Measurements from ENCODE around the gene CYSRT1. TPM values are rescaled to one million over a fixed set of nuclear protein-coding genes. Genes with fewer than 3 reads are reported as not detected.

CYSRT1 gene
- polyA plus RNA-seq, 1 donor = 71.7 TPM

GRCh38 chr9:137198902-137199283, 26.1 kb upstream of the CYSRT1 start:
- Histone ChIP-seq H3K4me1 (ENCODE audit: control insufficient read depth, insufficient read depth, low read length) (peaks cover 63% of the 10 kb centered on the region), H3K36me3 (ENCODE audit: control insufficient read depth, insufficient read depth, low read length) (peaks cover 3% of the 10 kb centered on the region), H3K9me3 (ENCODE audit: control insufficient read depth, low read depth, low read length) (no peaks in the 10 kb centered on the region), H3K27me3 (ENCODE audit: control insufficient read depth, insufficient read depth, low read length) (no peaks in the 10 kb centered on the region), H3K4me3 (ENCODE audit: low read length) (peak overlapping the region; percentile 67), H3K27ac (ENCODE audit: low read length) (peak overlapping the region; percentile 83)
- no CpG with 5 or more reads among the region's 11 CpGs for WGBS (ENCODE audit: insufficient coverage, low lambda C conversion rate)
- no peak for DNase-seq

DNA sequence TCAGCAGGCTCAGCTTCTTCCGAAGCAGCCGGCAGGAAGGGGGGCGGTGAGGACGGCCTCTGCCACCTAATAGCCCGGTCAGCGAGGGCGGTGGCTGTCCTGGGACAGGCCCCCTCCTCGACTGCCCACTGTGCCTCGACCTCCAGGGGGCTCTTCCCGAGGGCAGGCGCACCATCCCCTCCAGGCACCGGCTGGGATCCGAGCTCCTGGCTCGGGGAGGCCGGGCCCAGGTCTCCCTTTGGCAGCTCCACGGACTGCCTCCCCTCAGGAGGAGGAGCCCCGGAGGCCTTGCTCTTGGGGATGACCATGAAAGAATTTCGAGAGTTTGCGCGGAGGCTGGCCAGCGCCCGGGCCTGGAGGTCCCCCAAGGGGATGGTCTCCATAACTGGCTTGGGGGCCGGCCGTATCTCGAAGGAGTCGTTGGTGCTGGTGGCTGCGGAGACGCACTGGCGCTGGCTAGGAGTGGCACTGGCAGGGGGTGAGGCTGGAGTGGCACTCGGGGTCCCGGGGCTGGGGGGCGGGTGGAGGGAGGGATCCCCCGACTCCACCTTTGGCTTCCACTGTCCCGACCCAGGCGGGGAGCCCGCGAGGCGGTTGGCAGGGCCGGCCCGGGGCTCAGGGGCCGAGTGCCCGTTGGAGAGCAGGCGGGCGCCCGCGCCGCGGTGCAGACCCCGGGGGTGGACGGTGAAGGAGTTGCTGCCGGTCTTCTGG, 25.4 kb upstream of the CYSRT1 start:
- WGBS (ENCODE audit: insufficient coverage, low lambda C conversion rate) = no CpG with 5 or more reads among the region's 51 CpGs
- peak in 1 of 2 donors; percentile 22 for DNase-seq

DNA sequence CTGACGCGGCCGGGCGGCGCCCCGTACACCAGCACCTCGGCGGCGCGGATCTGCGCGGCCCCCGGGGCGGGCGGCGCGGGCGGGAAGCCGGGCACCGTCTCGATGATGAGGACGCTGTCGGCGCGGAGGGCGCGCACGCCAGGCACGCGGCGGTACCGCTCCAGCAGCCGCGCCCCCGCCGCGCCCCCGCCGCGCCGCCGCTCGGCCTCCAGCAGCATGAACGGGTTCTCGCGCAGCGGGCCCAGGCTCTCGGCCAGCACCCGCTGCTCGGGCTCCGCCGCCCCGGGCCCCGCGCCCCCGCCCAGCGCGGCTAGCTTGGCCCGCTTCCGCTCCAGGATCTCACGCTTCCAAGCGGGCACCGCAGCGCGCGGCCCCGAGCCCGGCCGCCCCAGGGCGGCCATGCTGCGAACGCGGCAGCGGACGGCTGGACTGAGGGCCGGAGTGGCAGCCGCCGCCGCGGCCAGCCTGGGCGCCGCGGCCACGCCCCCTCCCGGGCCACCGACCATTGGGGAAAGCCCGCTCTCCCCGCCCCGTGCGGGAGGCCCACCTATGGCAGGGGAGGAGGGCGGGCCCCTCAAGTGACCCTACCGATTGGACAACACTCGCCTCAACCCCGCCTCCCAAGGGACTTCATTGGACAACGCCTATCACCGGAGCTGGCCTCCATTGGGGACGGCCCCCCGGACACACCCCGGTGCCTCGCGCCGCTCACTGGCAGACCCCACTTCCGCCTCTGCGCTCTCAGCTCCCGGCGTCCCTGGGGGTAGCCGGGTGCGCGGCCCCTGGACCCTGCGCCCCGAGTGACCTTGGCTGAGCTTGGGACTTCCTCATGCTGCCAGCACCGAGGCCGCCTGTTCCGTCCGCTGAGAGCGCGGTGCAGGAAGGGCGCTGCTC, 24.4 kb upstream of the CYSRT1 start, which contains the start of gene TPRN:
TPRN (minus strand) TSS at position 431 of the 894 bp plus-strand sequence; CDS start at position 401, 30 bp downstream.
- peaks cover 3% of the 10 kb centered on the region for H3K36me3 ChIP-seq (ENCODE audit: control insufficient read depth, insufficient read depth, low read length)
- no CpG with 5 or more reads among the region's 118 CpGs for WGBS (ENCODE audit: insufficient coverage, low lambda C conversion rate)
- no peaks in the 10 kb centered on the region for H3K27me3 ChIP-seq (ENCODE audit: control insufficient read depth, insufficient read depth, low read length)
- H3K4me3 ChIP-seq (ENCODE audit: low read length) = peak within 1 kb of the TSS; percentile 76
- peak; percentile 99 to 100 for DNase-seq
- H3K27ac ChIP-seq (ENCODE audit: low read length) = peak within 1 kb of the TSS; percentile 83
- H3K9me3 ChIP-seq (ENCODE audit: control insufficient read depth, low read depth, low read length) = no peaks in the 10 kb centered on the region
- H3K4me1 ChIP-seq (ENCODE audit: control insufficient read depth, insufficient read depth, low read length) = peaks cover 60% of the 10 kb centered on the region

More for the DNA sequence above, 25.4 kb upstream of the CYSRT1 start:
- peaks cover 3% of the 10 kb centered on the region for H3K36me3 ChIP-seq (ENCODE audit: control insufficient read depth, insufficient read depth, low read length)
- no peaks in the 10 kb centered on the region for H3K27me3 ChIP-seq (ENCODE audit: control insufficient read depth, insufficient read depth, low read length)
- H3K9me3 ChIP-seq (ENCODE audit: control insufficient read depth, low read depth, low read length) = no peaks in the 10 kb centered on the region
- peak overlapping the region; percentile 83 for H3K27ac ChIP-seq (ENCODE audit: low read length)
- H3K4me1 ChIP-seq (ENCODE audit: control insufficient read depth, insufficient read depth, low read length) = peaks cover 67% of the 10 kb centered on the region
- H3K4me3 ChIP-seq (ENCODE audit: low read length) = peak overlapping the region; percentile 67

DNA sequence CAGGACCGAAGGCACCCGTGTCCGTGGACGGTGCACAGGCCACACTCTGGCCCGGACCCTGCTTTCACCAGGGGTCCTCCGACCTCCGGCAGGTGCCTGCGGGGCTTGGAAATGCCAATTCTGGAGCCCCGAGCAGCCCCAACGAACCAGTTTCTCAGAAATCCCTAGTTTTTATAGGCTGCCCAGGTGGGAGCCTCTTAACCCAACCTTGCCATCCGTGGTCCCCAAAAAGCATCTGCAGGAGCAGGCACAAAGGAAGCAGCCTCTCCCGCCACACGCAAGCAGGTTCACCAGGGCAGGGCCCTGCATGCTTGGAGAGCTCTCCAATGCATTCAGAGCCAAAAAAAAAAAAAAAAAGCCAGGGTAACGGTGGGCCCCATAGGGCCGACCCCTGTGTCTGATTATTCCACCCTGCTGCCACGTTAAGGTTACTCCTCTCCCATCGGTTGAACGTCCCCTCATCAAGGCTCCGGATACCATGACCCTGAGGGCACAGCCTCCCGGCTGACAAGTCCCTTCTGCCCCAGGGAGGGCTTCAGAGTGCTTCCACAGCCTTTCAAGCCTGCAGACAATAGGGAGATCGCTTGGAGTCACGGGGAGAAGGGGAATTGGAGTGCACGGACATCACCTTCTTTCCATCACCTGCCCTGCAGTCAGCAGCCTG, 23.6 kb upstream of the CYSRT1 start:
- H3K4me3 ChIP-seq (ENCODE audit: low read length) = peak overlapping the region; percentile 76
- peaks cover 3% of the 10 kb centered on the region for H3K36me3 ChIP-seq (ENCODE audit: control insufficient read depth, insufficient read depth, low read length)
- H3K9me3 ChIP-seq (ENCODE audit: control insufficient read depth, low read depth, low read length) = no peaks in the 10 kb centered on the region
- no peaks in the 10 kb centered on the region for H3K27me3 ChIP-seq (ENCODE audit: control insufficient read depth, insufficient read depth, low read length)
- DNase-seq = no peak
- no CpG with 5 or more reads among the region's 23 CpGs for WGBS (ENCODE audit: insufficient coverage, low lambda C conversion rate)
- peak overlapping the region; percentile 82 for H3K27ac ChIP-seq (ENCODE audit: low read length)
- H3K4me1 ChIP-seq (ENCODE audit: control insufficient read depth, insufficient read depth, low read length) = peaks cover 55% of the 10 kb centered on the region

DNA sequence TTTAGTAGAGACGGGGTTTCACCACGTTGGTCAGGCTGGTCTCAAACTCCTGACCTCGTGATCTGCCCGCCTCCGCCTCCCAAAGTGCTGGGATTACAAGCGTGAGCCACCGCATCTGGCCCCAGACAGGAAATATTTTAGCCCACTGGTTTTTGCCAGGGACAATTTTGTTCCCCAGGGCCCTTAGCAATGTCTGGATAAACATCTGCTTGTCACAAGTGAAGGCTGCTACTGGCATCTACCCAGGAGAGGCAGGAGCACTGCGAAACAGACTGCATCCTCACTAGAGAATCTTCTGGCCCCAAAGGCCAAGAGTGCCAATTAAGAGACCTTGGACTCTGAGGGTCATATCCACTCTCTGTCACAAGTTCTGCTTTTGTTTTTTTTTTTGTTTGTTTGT, 22.0 kb upstream of the CYSRT1 start:
- peaks cover 42% of the 10 kb centered on the region for H3K4me1 ChIP-seq (ENCODE audit: control insufficient read depth, insufficient read depth, low read length)
- no CpG with 5 or more reads among the region's 8 CpGs for WGBS (ENCODE audit: insufficient coverage, low lambda C conversion rate)
- peaks cover 3% of the 10 kb centered on the region for H3K36me3 ChIP-seq (ENCODE audit: control insufficient read depth, insufficient read depth, low read length)
- H3K27me3 ChIP-seq (ENCODE audit: control insufficient read depth, insufficient read depth, low read length) = no peaks in the 10 kb centered on the region
- no peak overlapping the region for H3K4me3 ChIP-seq (ENCODE audit: low read length)
- DNase-seq = no peak
- no peaks in the 10 kb centered on the region for H3K9me3 ChIP-seq (ENCODE audit: control insufficient read depth, low read depth, low read length)
- no peak overlapping the region for H3K27ac ChIP-seq (ENCODE audit: low read length)

GRCh38 chr9:137204731-137205125, 20.2 kb upstream of the CYSRT1 start:
- Histone ChIP-seq H3K27me3 (ENCODE audit: control insufficient read depth, insufficient read depth, low read length) (no peaks in the 10 kb centered on the region), H3K27ac (ENCODE audit: low read length) (peak overlapping the region; percentile 48), H3K36me3 (ENCODE audit: control insufficient read depth, insufficient read depth, low read length) (peaks cover 4% of the 10 kb centered on the region), H3K4me1 (ENCODE audit: control insufficient read depth, insufficient read depth, low read length) (peaks cover 27% of the 10 kb centered on the region), H3K4me3 (ENCODE audit: low read length) (peak overlapping the region; percentile 95), H3K9me3 (ENCODE audit: control insufficient read depth, low read depth, low read length) (no peaks in the 10 kb centered on the region)
- no peak for DNase-seq
- WGBS (ENCODE audit: insufficient coverage, low lambda C conversion rate) = 20% methylated on average over 1 of the region's 21 CpGs

GRCh38 chr9:137205126-137206069, 19.6 kb upstream of the CYSRT1 start, which contains the start of the genes NDOR1 and TMEM203:
TSS of gene NDOR1 (plus strand) at chr9:137205700. CDS start at chr9:137205778, 78 bp downstream.
TSS of gene TMEM203 (minus strand) at chr9:137205648. CDS start at chr9:137205414, 234 bp downstream.
- Histone ChIP-seq H3K27ac (ENCODE audit: low read length) (peak within 1 kb of the TSS; percentile 48), H3K27me3 (ENCODE audit: control insufficient read depth, insufficient read depth, low read length) (no peaks in the 10 kb centered on the region), H3K9me3 (ENCODE audit: control insufficient read depth, low read depth, low read length) (no peaks in the 10 kb centered on the region), H3K36me3 (ENCODE audit: control insufficient read depth, insufficient read depth, low read length) (peaks cover 6% of the 10 kb centered on the region), H3K4me3 (ENCODE audit: low read length) (peak within 1 kb of the TSS; percentile 95), H3K4me1 (ENCODE audit: control insufficient read depth, insufficient read depth, low read length) (peaks cover 27% of the 10 kb centered on the region)
- 0% methylated on average over 1 of the region's 98 CpGs for WGBS (ENCODE audit: insufficient coverage, low lambda C conversion rate)
- peak; percentile 81 to 86 for DNase-seq

DNA sequence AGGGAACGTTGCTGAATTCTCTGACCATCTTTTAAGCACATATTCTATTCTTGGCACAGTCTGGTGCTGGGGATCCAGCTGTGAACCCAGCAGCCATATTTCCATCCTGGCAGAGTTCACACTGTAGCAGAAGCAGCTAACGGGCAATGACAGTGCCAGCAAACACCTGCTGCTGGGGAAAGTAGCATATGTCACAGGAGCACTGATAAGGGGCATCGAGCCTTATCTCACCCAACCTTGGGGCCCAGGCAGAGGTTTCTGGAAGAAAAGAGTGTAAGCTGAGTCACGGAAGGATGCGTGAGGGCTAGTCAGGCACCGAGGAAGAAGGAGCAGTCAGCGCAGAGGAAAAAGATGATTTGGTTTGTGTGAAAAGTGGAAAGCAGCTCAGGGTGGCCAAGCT, 18.4 kb upstream of the CYSRT1 start:
- Histone ChIP-seq H3K27me3 (ENCODE audit: control insufficient read depth, insufficient read depth, low read length) (no peaks in the 10 kb centered on the region), H3K4me1 (ENCODE audit: control insufficient read depth, insufficient read depth, low read length) (peaks cover 21% of the 10 kb centered on the region), H3K36me3 (ENCODE audit: control insufficient read depth, insufficient read depth, low read length) (peaks cover 6% of the 10 kb centered on the region), H3K4me3 (ENCODE audit: low read length) (peak overlapping the region; percentile 95), H3K27ac (ENCODE audit: low read length) (no peak overlapping the region), H3K9me3 (ENCODE audit: control insufficient read depth, low read depth, low read length) (no peaks in the 10 kb centered on the region)
- no peak for DNase-seq
- 93% methylated on average over 3 of the region's 7 CpGs for WGBS (ENCODE audit: insufficient coverage, low lambda C conversion rate)

DNA sequence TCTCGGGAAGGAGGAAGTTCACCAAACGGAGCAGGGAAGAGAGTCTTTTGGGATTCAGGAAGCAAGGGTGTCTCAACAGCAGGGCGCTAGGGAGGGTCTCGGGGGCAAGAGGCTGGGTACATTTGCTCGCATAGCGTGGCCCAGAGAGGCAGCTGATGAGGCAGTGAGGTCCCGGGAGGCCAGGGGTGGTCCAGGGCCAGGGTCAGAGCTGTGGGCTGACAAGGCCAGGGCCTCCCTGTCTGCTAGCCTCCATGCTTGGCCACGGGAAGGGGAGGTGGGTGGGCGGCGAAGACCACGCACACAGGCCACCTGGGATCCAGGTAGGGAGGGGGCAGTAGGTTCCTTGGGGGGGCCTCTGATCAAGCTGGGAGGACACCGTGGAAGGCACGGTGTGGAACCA, 13.4 kb upstream of the CYSRT1 start:
- peaks cover 17% of the 10 kb centered on the region for H3K36me3 ChIP-seq (ENCODE audit: control insufficient read depth, insufficient read depth, low read length)
- no peaks in the 10 kb centered on the region for H3K9me3 ChIP-seq (ENCODE audit: control insufficient read depth, low read depth, low read length)
- 90% methylated on average over 2 of the region's 13 CpGs for WGBS (ENCODE audit: insufficient coverage, low lambda C conversion rate)
- no peaks in the 10 kb centered on the region for H3K27me3 ChIP-seq (ENCODE audit: control insufficient read depth, insufficient read depth, low read length)
- no peak for DNase-seq
- no peak overlapping the region for H3K27ac ChIP-seq (ENCODE audit: low read length)
- H3K4me1 ChIP-seq (ENCODE audit: control insufficient read depth, insufficient read depth, low read length) = peaks cover 1% of the 10 kb centered on the region
- H3K4me3 ChIP-seq (ENCODE audit: low read length) = no peak overlapping the region
